K562 (cell line): ENCODE measurements around the gene FTO. TPM values are rescaled to one million over a fixed set of nuclear protein-coding genes. Genes with fewer than 3 reads are reported as not detected.

ENCODE experiments used
- ATAC-seq: fragments of 200-7000 bp; cut with Tn5 transposase; 3 replicates; pipeline ENCODE4 v1.9.1; 2020; ENCODE audit warnings: moderate library complexity
- BruUV-seq: library from RNA; stranded (reverse); fragments of 400-500 nt; replicated peaks from 2 replicates; lab custom pipeline; 2021; lab: Mats Ljungman, UMichigan
- CTCF ChIA-PET: fragments of 300-600 bp; formaldehyde crosslinking; extraction: SDS; loops from one replicate; lab custom pipeline; 2021; ENCODE audit warnings: low intra/inter-chr PET ratio; lab: Yijun Ruan, JAX
- POLR2A ChIA-PET: fragments of 300-600, 350-650 bp; sonication (Branson Sonifier 250); formaldehyde crosslinking; extraction: SDS; loops from one replicate; lab custom pipeline; 2021; ENCODE audit warnings: antibody characterized with exemption, inconsistent platforms; lab: Yijun Ruan, JAX
- DNase-seq, 4 experiments: peaks; one replicate each; pipeline versions ENCODE4 v3.0.0 to v3.0.0-alpha.2; 2011 to 2018; ENCODE audit warnings: low spot score in 3 of 4, mixed read lengths in 3 of 4; ENCODE audit errors: extremely low read depth in 1 of 4
- FAIRE-seq: peaks from 2 replicates; lab custom pipeline; 2011; peaks lifted over from hg19 to GRCh38; lab: Jason Lieb, UNC
- H2AFZ ChIP-seq: 2 replicates; pipeline ENCODE4 v1.6.0; 2011; ENCODE audit warnings: low read depth, low read length, control low read depth, inconsistent platforms
- H3K27ac ChIP-seq: fragments of 200-600 bp; 3 replicates; pipeline ENCODE4 v1.8.0; 2011; ENCODE audit warnings: low read depth, mild to moderate bottlenecking, control low read depth, inconsistent platforms, low read length, moderate library complexity, mixed read lengths; ENCODE audit errors: extremely low read depth
- H3K27me3 ChIP-seq, 2 experiments: fragments of 300-600 bp in 1 of 2; 2 replicates in 1 of 2; 3 replicates in 1 of 2; pipeline versions ENCODE4 v1.6.0 to v1.8.0; 2011; ENCODE audit warnings: inconsistent platforms in 2 of 2, low read length in 2 of 2, mild to moderate bottlenecking in 1 of 2, mixed read lengths in 1 of 2, moderate library complexity in 1 of 2; ENCODE audit not compliant: control insufficient read depth in 2 of 2, insufficient read depth in 2 of 2
- H3K36me3 ChIP-seq: fragments of 300-600 bp; 3 replicates; pipeline ENCODE4 v1.8.0; 2011; ENCODE audit warnings: mild to moderate bottlenecking, low read length, inconsistent platforms; ENCODE audit not compliant: control insufficient read depth, insufficient read depth
- H3K4me1 ChIP-seq, 2 experiments: fragments of 200-600 bp in 1 of 2; replicated peaks in 1 of 2; 2 replicates in 1 of 2; 3 replicates in 1 of 2; pipeline versions ENCODE4 v1.5.1 to v1.8.0; 2011; ENCODE audit warnings: inconsistent platforms in 2 of 2, low read length in 2 of 2, mild to moderate bottlenecking in 1 of 2, mixed read lengths in 1 of 2, moderate library complexity in 1 of 2; ENCODE audit not compliant: control insufficient read depth in 2 of 2, insufficient read depth in 2 of 2
- H3K4me2 ChIP-seq: 2 replicates; pipeline ENCODE4 v1.6.1; 2011; ENCODE audit warnings: low read length, control low read depth, inconsistent platforms, mixed read lengths; ENCODE audit not compliant: insufficient read depth
- H3K4me3 ChIP-seq: fragments of 200-600 bp; sonication (generic), shearing (Covaris generic); 2 replicates; pipeline ENCODE4 v1.5.1; 2016; ENCODE audit warnings: control low read depth, inconsistent platforms
- H3K79me2 ChIP-seq: fragments of 200-600 bp; 3 replicates; pipeline ENCODE4 v1.8.0; 2011; ENCODE audit warnings: low read length, inconsistent platforms; ENCODE audit not compliant: control insufficient read depth, insufficient read depth
- H3K9ac ChIP-seq, 2 experiments: 2 replicates each; pipeline versions ENCODE4 v1.6.0 to v1.6.1; 2011; ENCODE audit warnings: low read depth in 2 of 2, low read length in 2 of 2, control low read depth in 1 of 2, inconsistent platforms in 1 of 2, mild to moderate bottlenecking in 1 of 2, mixed read lengths in 1 of 2; ENCODE audit not compliant: insufficient read depth in 1 of 2
- H3K9me1 ChIP-seq: one replicate; pipeline ENCODE4 v1.6.0; 2011; ENCODE audit warnings: inconsistent platforms, mild to moderate bottlenecking, low read length, moderate library complexity; ENCODE audit not compliant: control insufficient read depth, insufficient read depth
- H3K9me3 ChIP-seq: replicated peaks from 2 replicates; pipeline ENCODE4 v1.5.1; 2011; ENCODE audit warnings: low read depth, low read length, inconsistent platforms; ENCODE audit not compliant: control insufficient read depth, insufficient read depth
- H4K20me1 ChIP-seq: replicated peaks from 2 replicates; pipeline ENCODE4 v1.6.1; 2011; ENCODE audit warnings: low read length, inconsistent platforms, mixed read lengths; ENCODE audit not compliant: control insufficient read depth, insufficient read depth
- BACH1 ChIP-seq: fragments of 200-800 bp; sonication (Bioruptor generic); IDR thresholded peaks from 2 replicates; pipeline ENCODE4 v1.6.1; 2016; ENCODE audit warnings: missing genetic modification characterization, missing compliant biosample characterization
- CBX3 ChIP-seq, 2 experiments: IDR thresholded peaks; 1 replicate in 1 of 2; 2 replicates in 1 of 2; pipeline ENCODE4 v1.6.1; 2012; ENCODE audit warnings: inconsistent platforms in 2 of 2, low read length in 2 of 2, borderline replicate concordance in 1 of 2, control low read depth in 1 of 2
- CXXC5 ChIP-seq: fragments of 250-450 bp; sonication (Bioruptor Pico); IDR thresholded peaks from 2 replicates; pipeline ENCODE4 v1.8.0; 2022; ENCODE audit warnings: inconsistent platforms, mild to moderate bottlenecking, moderate library complexity
- ERF ChIP-seq: fragments of 450-650 bp; formaldehyde crosslinking; IDR thresholded peaks from 2 replicates; pipeline ENCODE4 v1.4.0; 2020; ENCODE audit warnings: mild to moderate bottlenecking, mixed read lengths
- L3MBTL2 ChIP-seq: fragments of 450-650 bp; IDR thresholded peaks from 2 replicates; pipeline ENCODE4 v1.6.1; 2016; ENCODE audit warnings: mild to moderate bottlenecking, moderate library complexity
- LCOR ChIP-seq: sonication (generic); formaldehyde crosslinking; IDR thresholded peaks from 2 replicates; pipeline ENCODE4 v1.8.0; 2022; ENCODE audit warnings: mild to moderate bottlenecking, missing genetic modification reagents
- NBN ChIP-seq: fragments of 450-650 bp; IDR thresholded peaks from 2 replicates; pipeline ENCODE4 v1.6.1; 2016; ENCODE audit warnings: low read depth, mild to moderate bottlenecking
- NFYB ChIP-seq: IDR thresholded peaks from 2 replicates; pipeline ENCODE4 v1.6.1; 2011; ENCODE audit warnings: mild to moderate bottlenecking, moderate library complexity; ENCODE audit not compliant: insufficient read length; ENCODE audit errors: extremely low read depth
- POLR2H ChIP-seq: IDR thresholded peaks from 2 replicates; pipeline ENCODE4 v1.6.1; 2016; ENCODE audit warnings: missing genetic modification characterization, low read depth, mild to moderate bottlenecking, control low read depth, missing compliant biosample characterization, moderate library complexity
- SNIP1 ChIP-seq: fragments of 450-650 bp; IDR thresholded peaks from 2 replicates; pipeline ENCODE4 v1.7.1; 2017; ENCODE audit warnings: low read depth, mild to moderate bottlenecking
- SRSF3 ChIP-seq: fragments of 200-400 bp; formaldehyde crosslinking; IDR thresholded peaks from 2 replicates; pipeline ENCODE4 v1.6.1; 2016; ENCODE audit warnings: mild to moderate bottlenecking, low read length, moderate library complexity; ENCODE audit not compliant: insufficient read depth
- ZNF12 ChIP-seq: sonication (generic); formaldehyde crosslinking; IDR thresholded peaks from 2 replicates; pipeline ENCODE4 v1.4.0; 2020; ENCODE audit warnings: mild to moderate bottlenecking, missing genetic modification reagents
- WGBS: fragments of 100-300 bp; shearing (Covaris generic); methylation state at CpG from one replicate; pipeline ENCODE4 v1.1.6; 2016; ENCODE audit warnings: low coverage, mixed read lengths; ENCODE audit not compliant: insufficient coverage; ENCODE audit errors: missing lambda C conversion rate; 5-methylcytosine and 5-hydroxymethylcytosine counted together
- in situ Hi-C: fragments of 300-500 bp; cut with MboI; formaldehyde crosslinking; loops from 4 replicates; pipeline ENCODE4 v1.15.0; 2018; ENCODE audit warnings: inconsistent platforms, mixed read lengths
- intact Hi-C: fragments of 100-400 bp; cut with micrococcal nuclease; formaldehyde crosslinking; loops from 2 replicates; pipeline ENCODE4 v1.14.2; 2022
- polyA plus RNA-seq, 8 experiments: library from polyadenylated mRNA; depleted of rRNA in 4 of 8; stranded (reverse) in 5 of 8; unstranded in 3 of 8; fragments of >200 nt; fragmentation: Nextera tagmentation in 2 of 8; fragmentation: Illumina TruSeq in 1 of 8; extraction: Ambion mirVana in 2 of 8; extraction: Trizol in 1 of 8; gene quantifications; 2 replicates each; pipeline versions ENCODE4 v1.2.1 to v1.2.3, GENCODE V29; 2011 to 2014; ENCODE audit warnings: inconsistent platforms in 1 of 8, missing spikeins in 1 of 8
- total RNA-seq, 7 experiments: library from RNA; depleted of rRNA in 6 of 7; stranded (reverse); fragments of >200 nt in 6 of 7; fragmentation: Illumina TruSeq in 2 of 7; extraction: Trizol in 2 of 7; gene quantifications; 2 replicates each; pipeline versions ENCODE4 v1.2.1 to v1.2.3, GENCODE V29; 2011 to 2021; ENCODE audit warnings: low replicate concordance in 1 of 7
- TF ChIP-seq, protein P1 (sequence below): fragments of 250-450 bp; sonication (Bioruptor Pico); IDR thresholded peaks from 2 replicates; pipeline ENCODE4 v1.5.1; 2021; ENCODE audit warnings: mild to moderate bottlenecking

FTO gene
- total and polyA plus RNA-seq, 9 of the 15 experiments (the other 6 are each of a cell fraction or from before 2014, with no cell fraction given) = 11.3 to 27.7 (median 25.5) TPM

DNA sequence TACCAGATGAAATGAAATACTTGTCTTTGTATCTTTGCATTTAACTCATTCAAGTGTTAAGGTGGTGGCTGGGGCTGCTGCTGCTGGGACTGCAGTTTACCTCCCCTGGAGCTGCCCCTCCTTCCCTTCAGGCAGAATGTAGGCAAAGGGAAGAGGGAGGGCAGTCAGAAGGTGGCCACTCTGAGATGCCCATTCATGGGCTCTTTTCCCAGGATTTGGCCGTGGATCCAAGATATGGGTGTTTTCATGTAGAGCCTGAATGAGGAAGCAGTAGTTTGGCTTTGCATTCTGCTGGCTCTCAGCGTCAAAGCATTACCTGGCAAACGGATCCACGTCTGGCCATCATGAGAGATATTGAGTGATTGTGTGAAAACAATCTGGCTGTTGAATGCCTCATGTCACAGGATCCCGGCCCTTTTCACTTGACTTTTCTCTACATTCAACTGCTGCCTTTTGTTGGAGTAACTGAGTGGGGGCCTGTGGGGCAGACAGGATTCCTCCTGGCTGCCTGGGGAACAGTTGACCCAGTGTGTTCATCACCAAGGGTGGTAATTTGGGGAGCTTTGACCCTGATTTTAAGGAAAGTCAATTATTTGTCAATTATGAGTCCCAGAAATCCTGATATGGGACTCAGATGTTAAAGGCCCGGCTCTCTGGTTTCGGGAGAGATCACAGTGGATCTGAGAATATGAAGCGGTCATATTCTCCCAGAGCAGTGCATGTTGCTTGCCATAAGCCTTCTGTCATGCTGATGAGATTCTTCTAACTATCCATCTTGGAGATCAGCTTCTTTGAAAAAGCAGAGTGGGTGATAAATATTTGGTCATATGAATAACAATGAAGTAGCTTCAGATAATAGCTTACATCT lies 345.9 kb downstream of the FTO start:
- no TSS peak for BruUV-seq
- no peaks in the 10 kb centered on the region for H3K9me3 ChIP-seq
- TF ChIP-seq L3MBTL2 = no peak
- TF ChIP-seq BACH1 (tag) = no peak
- TF ChIP-seq NBN = no peak
- no peak for TF ChIP-seq ERF (CRISPR knock-in tag)
- TF ChIP-seq NFYB = no peak
- TF ChIP-seq POLR2H (tag) = no peak
- TF ChIP-seq LCOR = no peak
- TF ChIP-seq, protein P1, sequence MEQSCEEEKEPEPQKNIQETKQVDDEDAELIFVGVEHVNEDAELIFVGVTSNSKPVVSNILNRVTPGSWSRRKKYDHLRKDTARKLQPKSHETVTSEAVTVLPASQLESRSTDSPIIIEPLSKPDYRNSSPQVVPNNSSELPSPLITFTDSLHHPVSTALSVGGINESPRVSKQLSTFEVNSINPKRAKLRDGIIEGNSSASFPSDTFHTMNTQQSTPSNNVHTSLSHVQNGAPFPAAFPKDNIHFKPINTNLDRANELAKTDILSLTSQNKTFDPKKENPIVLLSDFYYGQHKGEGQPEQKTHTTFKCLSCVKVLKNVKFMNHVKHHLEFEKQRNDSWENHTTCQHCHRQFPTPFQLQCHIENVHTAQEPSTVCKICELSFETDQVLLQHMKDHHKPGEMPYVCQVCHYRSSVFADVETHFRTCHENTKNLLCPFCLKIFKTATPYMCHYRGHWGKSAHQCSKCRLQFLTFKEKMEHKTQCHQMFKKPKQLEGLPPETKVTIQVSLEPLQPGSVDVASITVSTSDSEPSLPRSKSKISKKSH (CRISPR knock-in tag) = no peak
- TF ChIP-seq CBX3 (IDR thresholded peaks at IDR 0.05; ENCODE audit: borderline replicate concordance in 1 of 2, low read length in 2 of 2) = no peak
- TF ChIP-seq ZNF12 (CRISPR knock-in tag) = no peak
- no peak for TF ChIP-seq SRSF3
- TF ChIP-seq SNIP1 = no peak
- no peak for TF ChIP-seq CXXC5
- TF ChIP-seq, all 486 proteins: peak for 0
- Histone ChIP-seq H2AFZ (no peak overlapping the region), H3K4me2 (no peak overlapping the region), H3K36me3 (no peaks in the 10 kb centered on the region), H4K20me1 (no peaks in the 10 kb centered on the region), H3K4me1 (no peaks in the 10 kb centered on the region), H3K9ac (no peak overlapping the region), H3K27ac (no peak overlapping the region), H3K27me3 (no peaks in the 10 kb centered on the region), H3K79me2 (no peaks in the 10 kb centered on the region), H3K9me1 (no peaks in the 10 kb centered on the region), H3K4me3 (no peak overlapping the region)
- intact Hi-C loops = no loop called here
- POLR2A ChIA-PET = no interaction called here
- 16% methylated on average over 7 of the region's 8 CpGs for WGBS
- DNase-seq = no peak
- in situ Hi-C loops = no loop called here
- ATAC-seq = no peak
- CTCF ChIA-PET = no interaction called here
- FAIRE-seq = no peak
